Large intestine (tissue), 3 donors: ENCODE data around the gene COL5A3. TPM values are rescaled to one million over a fixed set of nuclear protein-coding genes. Genes with fewer than 3 reads are reported as not detected.
"Not testable (repeated sequence)": the region's sequence is repeated elsewhere in the genome, so short reads cannot be mapped to it uniquely, and the experiment has no call there.

Experiments
- DNase-seq, 2 donors: peaks; one replicate each; pipeline versions ENCODE4 v3.0.0 to v3.0.0-alpha.2; 2013
- H3K27ac ChIP-seq: one replicate; pipeline ENCODE4 v1.5.1; 2013; ENCODE audit warnings: low read length
- H3K27me3 ChIP-seq: 2 replicates; pipeline ENCODE4 v1.6.1; 2013; ENCODE audit warnings: low read length; ENCODE audit not compliant: control insufficient read depth, insufficient read depth
- H3K36me3 ChIP-seq: 2 replicates; pipeline ENCODE4 v1.6.1; 2013; ENCODE audit warnings: low read length; ENCODE audit not compliant: control insufficient read depth, insufficient read depth
- H3K4me1 ChIP-seq: one replicate; pipeline ENCODE4 v1.6.1; 2013; ENCODE audit warnings: low read length; ENCODE audit not compliant: control insufficient read depth, insufficient read depth
- H3K4me3 ChIP-seq: one replicate; pipeline ENCODE4 v1.5.1; 2013; ENCODE audit warnings: low read length
- H3K9me3 ChIP-seq: one replicate; pipeline ENCODE4 v1.6.1; 2013; ENCODE audit warnings: mild to moderate bottlenecking, low read depth, low read length, moderate library complexity; ENCODE audit not compliant: control insufficient read depth
- WGBS: methylation state at CpG from one replicate; pipeline ENCODE4 v1.1.5; 2013; ENCODE audit warnings: low lambda C conversion rate; ENCODE audit not compliant: insufficient coverage; 5-methylcytosine and 5-hydroxymethylcytosine counted together
- polyA plus RNA-seq: library from polyadenylated mRNA; unstranded; fragments of 120-200 nt; gene quantifications from one replicate; pipeline ENCODE4 v1.2.1, GENCODE V29; 2013

The COL5A3 gene
- polyA plus RNA-seq, 1 donor, result 5.6 TPM

DNA sequence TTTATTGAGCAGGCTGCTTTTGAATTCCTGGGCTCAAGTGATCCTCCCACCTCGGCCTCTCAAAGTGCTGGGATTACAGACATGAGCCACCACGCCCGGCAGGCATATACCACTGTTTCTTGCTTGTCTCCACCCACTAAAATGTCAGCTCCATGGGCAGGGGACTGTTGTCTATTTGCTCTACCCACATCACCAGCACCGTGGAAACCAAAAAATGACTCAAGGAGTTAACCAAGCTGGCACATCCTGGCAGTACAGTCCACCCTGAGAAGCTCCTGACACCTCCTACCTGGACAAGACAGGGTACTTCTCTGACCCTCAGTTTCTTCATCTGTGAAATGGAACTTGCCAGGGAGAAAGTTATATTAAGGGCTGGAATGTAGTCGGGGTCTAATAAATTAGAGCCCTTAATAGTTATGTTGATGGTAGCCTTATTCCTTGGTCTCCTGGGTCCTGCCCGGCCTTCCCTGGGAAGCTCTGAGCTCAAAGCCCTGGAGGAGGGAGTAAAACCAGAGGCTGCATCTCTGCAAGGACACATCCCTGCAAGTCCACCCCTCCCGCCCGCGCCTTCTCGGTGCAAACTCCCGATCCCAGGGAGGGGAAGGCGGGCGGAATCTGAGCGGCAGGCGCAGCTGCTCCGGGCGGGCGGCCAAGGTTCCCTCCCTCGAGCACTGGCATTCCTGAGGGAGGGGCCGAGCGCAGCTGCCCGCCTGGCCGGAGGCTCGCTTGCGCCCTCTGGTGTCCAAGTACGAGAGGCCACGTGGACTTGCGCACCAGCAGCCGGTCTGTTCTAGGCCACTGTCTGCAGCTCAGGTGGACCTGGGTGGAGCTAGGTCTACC lies 17.1 kb upstream of the COL5A3 start:
- Histone ChIP-seq H3K36me3 (no peaks in the 10 kb centered on the region), H3K27me3 (peaks cover 4% of the 10 kb centered on the region), H3K4me1 (peaks cover 4% of the 10 kb centered on the region), H3K9me3 (no peaks in the 10 kb centered on the region), H3K27ac (no peak overlapping the region), H3K4me3 (no peak overlapping the region)
- WGBS, result no CpG with 5 or more reads among the region's 29 CpGs
- peak; percentile 90 to 93 for DNase-seq

DNA sequence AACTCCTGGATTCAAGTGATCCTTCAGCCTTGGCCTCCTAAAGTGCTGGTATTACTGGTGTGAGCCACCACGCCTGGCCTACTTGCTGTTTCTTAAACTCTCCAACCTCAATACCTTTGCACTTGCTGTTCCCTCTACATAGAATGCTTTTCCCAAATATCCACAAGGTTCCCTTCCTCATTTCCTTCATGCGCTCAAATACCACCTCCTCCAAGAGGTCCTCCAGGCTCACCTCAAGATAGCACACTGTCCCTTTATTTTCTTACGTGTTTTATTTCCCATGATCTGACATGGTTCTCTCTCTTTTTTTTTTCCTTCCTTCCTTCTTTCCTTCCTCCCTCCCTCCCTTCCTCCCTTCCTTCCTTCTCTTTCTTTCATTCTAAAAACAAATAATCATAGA lies 16.4 kb upstream of the COL5A3 start:
- Histone ChIP-seq H3K27me3 (no peaks in the 10 kb centered on the region), H3K4me1 (peaks cover 4% of the 10 kb centered on the region), H3K27ac (no peak overlapping the region), H3K4me3 (no peak overlapping the region), H3K36me3 (no peaks in the 10 kb centered on the region), H3K9me3 (no peaks in the 10 kb centered on the region)
- 97% methylated on average over 2 of the region's 3 CpGs for WGBS
- no peak for DNase-seq

- 60% methylated on average over 1 of the region's 5 CpGs for WGBS
- not testable (repeated sequence) for H3K27me3 ChIP-seq
Measured at GRCh38 chr19:10023096-10023495, 12.8 kb upstream of the COL5A3 start.

GRCh38 chr19:10021863-10022262 lies 11.6 kb upstream of the COL5A3 start:
- no peaks in the 10 kb centered on the region for H3K36me3 ChIP-seq
- H3K27ac ChIP-seq, result no peak overlapping the region
- no CpG with 5 or more reads among the region's 2 CpGs for WGBS
- no peaks in the 10 kb centered on the region for H3K9me3 ChIP-seq
- peaks cover 2% of the 10 kb centered on the region for H3K27me3 ChIP-seq
- DNase-seq, result no peak
- no peak overlapping the region for H3K4me3 ChIP-seq
- H3K4me1 ChIP-seq, result no peaks in the 10 kb centered on the region

More at GRCh38 chr19:10023096-10023495, 12.8 kb upstream of the COL5A3 start:
- H3K4me3 ChIP-seq, H3K4me1 ChIP-seq, H3K9me3 ChIP-seq, DNase-seq, H3K27ac ChIP-seq, H3K36me3 ChIP-seq: not testable (repeated sequence)

- no peaks in the 10 kb centered on the region for H3K36me3 ChIP-seq
- no peaks in the 10 kb centered on the region for H3K4me1 ChIP-seq
- no peak overlapping the region for H3K27ac ChIP-seq
- H3K9me3 ChIP-seq, result no peaks in the 10 kb centered on the region
- peaks cover 2% of the 10 kb centered on the region for H3K27me3 ChIP-seq
- 90% methylated on average over 2 of the region's 23 CpGs for WGBS
- no peak for DNase-seq
- H3K4me3 ChIP-seq, result no peak overlapping the region
Measured at GRCh38 chr19:10021446-10021845, 11.1 kb upstream of the COL5A3 start.

DNA sequence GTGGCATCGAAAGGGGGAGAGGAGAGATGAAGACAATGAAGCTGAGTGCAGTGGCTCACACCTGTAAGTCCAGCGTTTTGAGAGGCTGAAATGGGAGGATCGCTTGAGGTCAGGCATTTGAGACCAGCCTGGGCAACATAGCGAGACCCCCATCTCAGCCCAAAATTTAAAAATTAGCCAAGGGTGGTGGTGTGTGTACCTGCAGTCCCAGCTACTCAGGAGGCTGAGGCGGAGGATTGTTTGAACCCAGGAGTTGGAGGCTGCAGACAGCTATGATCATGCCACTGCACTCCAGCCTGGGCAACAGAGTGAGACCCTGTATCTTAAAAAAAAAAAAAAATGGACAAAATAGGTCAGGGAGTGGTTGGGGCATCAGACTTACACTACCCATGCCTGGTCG lies 10.5 kb upstream of the COL5A3 start:
- 100% methylated on average over 1 of the region's 6 CpGs for WGBS
- no peak for DNase-seq
- H3K27ac ChIP-seq, result no peak overlapping the region
- H3K4me3 ChIP-seq, result no peak overlapping the region
- no peaks in the 10 kb centered on the region for H3K4me1 ChIP-seq
- no peaks in the 10 kb centered on the region for H3K9me3 ChIP-seq
- H3K36me3 ChIP-seq, result no peaks in the 10 kb centered on the region
- H3K27me3 ChIP-seq, result peaks cover 2% of the 10 kb centered on the region

DNA sequence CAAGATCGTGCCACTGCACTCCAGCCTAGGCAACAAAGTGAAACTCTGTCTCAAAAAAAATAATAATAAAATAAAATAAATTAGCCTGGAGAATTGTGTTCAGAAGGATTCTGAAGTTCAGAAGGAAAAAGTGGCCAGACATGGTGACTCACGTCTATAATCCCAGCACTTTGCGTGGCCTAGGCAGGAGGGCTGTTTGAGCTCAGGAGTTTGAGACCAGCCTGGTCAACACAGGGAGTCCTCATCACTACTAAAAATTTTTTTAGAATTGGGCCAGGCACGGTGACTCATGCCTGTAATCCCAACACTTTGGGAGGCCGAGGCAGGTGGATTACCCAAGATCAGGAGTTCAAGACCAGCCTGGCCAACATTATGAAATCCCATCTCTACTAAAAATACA lies 8.9 kb upstream of the COL5A3 start:
- no CpG with 5 or more reads among the region's 5 CpGs for WGBS
- Histone ChIP-seq H3K27ac (no peak overlapping the region), H3K4me3 (no peak overlapping the region), H3K36me3 (no peaks in the 10 kb centered on the region), H3K27me3 (peaks cover 2% of the 10 kb centered on the region), H3K9me3 (no peaks in the 10 kb centered on the region), H3K4me1 (no peaks in the 10 kb centered on the region)
- DNase-seq, result no peak

- H3K36me3 ChIP-seq, result no peaks in the 10 kb centered on the region
- no peak overlapping the region for H3K4me3 ChIP-seq
- H3K4me1 ChIP-seq, result no peaks in the 10 kb centered on the region
- WGBS, result no CpG with 5 or more reads among the region's 9 CpGs
- no peaks in the 10 kb centered on the region for H3K9me3 ChIP-seq
- no peak overlapping the region for H3K27ac ChIP-seq
- no peak for DNase-seq
- H3K27me3 ChIP-seq, result peaks cover 3% of the 10 kb centered on the region
Measured at GRCh38 chr19:10018786-10019185, 8.5 kb upstream of the COL5A3 start.

GRCh38 chr19:10018263-10018662 lies 8.0 kb upstream of the COL5A3 start:
- Histone ChIP-seq H3K9me3 (no peaks in the 10 kb centered on the region), H3K4me3 (no peak overlapping the region), H3K4me1 (no peaks in the 10 kb centered on the region), H3K36me3 (no peaks in the 10 kb centered on the region), H3K27ac (no peak overlapping the region), H3K27me3 (peaks cover 7% of the 10 kb centered on the region)
- WGBS, result no CpG with 5 or more reads among the region's 3 CpGs
- DNase-seq, result no peak

- Histone ChIP-seq H3K36me3 (no peaks in the 10 kb centered on the region), H3K4me3 (no peak overlapping the region), H3K9me3 (no peaks in the 10 kb centered on the region), H3K27ac (no peak overlapping the region), H3K4me1 (no peaks in the 10 kb centered on the region), H3K27me3 (peaks cover 36% of the 10 kb centered on the region)
- no peak for DNase-seq
- WGBS, result no CpG with 5 or more reads among the region's 6 CpGs
Measured at GRCh38 chr19:10013834-10014618, 3.7 kb upstream of the COL5A3 start.
